GM10266 (cell line): Measurements from ENCODE around the gene KNDC1.

Experiments used
- DNase-seq: peaks from one replicate; pipeline ENCODE4 v3.0.0; 2012; ENCODE audit errors: extremely low spot score
- CTCF ChIP-seq: IDR thresholded peaks from 2 replicates; pipeline ENCODE4 v1.5.1; 2012; ENCODE audit warnings: mild to moderate bottlenecking, low read depth; ENCODE audit not compliant: control insufficient read depth, insufficient read depth; ENCODE audit errors: missing control alignments

Gene KNDC1

GRCh38 chr10:133178357-133179127, 18.5 kb downstream of the KNDC1 start:
- TF ChIP-seq CTCF = no peak
- DNase-seq = no peak

DNA sequence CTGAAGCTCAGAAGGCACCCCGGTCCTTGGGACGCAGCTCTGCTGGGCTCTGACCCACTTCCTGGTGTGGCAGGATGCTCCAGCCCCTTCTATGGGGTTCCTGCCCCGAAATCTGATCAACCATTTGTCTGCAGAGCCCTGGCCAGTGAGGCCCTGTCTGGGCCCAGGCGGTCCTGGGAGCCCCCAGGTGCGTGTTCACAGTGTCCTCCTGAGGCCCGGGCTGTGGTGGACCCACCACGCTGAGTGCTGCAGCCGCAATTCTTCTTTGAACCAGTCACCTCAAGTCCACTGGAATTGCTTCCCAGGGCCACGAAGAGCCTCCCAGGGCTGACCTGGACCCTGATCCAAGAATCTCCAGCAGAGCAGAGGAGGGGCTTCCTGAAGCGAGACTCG, 19.1 kb downstream of the KNDC1 start:
- TF ChIP-seq CTCF = no peak
- DNase-seq = no peak

DNA sequence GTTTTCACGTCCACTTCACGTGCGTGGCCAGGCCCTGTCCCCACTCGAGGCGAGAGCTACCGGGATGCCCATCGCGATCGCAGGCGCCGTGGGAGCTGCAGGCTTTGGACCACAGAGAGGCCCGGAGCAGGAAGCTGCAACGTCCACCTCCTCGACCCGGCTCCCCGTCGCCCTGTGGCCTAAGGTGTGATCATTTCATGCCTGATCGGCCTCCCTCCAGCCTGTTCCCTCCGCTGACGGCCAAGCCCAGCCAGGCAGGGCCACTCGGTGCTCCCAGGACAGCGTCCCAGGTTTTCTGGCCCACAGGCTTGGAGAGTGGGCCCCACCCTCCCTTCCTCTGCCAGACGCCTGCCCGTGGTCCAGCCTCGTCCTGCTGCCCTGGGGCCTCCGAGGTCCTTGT, 19.6 kb downstream of the KNDC1 start:
- TF ChIP-seq CTCF = no peak
- no peak for DNase-seq

- TF ChIP-seq CTCF = no peak
- DNase-seq = no peak
Measured at GRCh38 chr10:133180192-133180964, 20.4 kb downstream of the KNDC1 start.

- TF ChIP-seq CTCF = no peak
- DNase-seq = no peak
Measured at GRCh38 chr10:133180965-133181639, 21.1 kb downstream of the KNDC1 start.

DNA sequence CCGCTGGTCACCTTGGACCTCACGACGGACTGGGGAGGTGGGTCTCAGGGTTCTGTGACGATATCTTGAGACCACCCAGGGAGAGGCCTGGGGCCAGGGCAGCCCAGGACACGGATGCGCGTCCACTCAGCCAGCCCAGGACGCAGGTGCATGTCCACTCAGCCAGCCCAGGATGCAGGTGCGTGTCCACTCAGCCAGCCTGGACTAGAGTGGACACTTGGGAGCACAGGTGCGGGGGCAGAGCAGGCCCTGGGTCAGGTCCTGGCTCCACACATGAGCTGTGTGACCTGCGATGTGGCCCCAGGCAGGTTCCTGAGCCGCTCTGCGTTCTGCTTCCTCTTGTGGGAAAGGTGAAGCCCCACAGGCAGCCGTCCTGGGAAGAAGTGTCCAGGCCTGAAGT, 22.2 kb downstream of the KNDC1 start:
- no peak for TF ChIP-seq CTCF
- no peak for DNase-seq
